BLaER1 treated with 17β-estradiol and CSF1 and Interleukin-3, amounts not matched to agents 10 nM and 100 nM (cell line): ENCODE data around the gene NAALAD2.
"Not testable (repeated sequence)": the region's sequence is repeated elsewhere in the genome, so short reads cannot be mapped to it uniquely, and the experiment has no call there.

Experiments used
- H3K27ac ChIP-seq, 11 experiments: shearing (Covaris generic); formaldehyde crosslinking; 2 replicates each; pipeline ENCODE4 v1.8.1; 2022
- H3K27me3 ChIP-seq, 11 experiments: shearing (Covaris generic); formaldehyde crosslinking; 2 replicates each; pipeline ENCODE4 v1.8.1; 2022
- H3K36me3 ChIP-seq, 11 experiments: shearing (Covaris generic); formaldehyde crosslinking; 2 replicates each; pipeline ENCODE4 v1.8.1; 2022
- H3K4me1 ChIP-seq, 10 experiments: shearing (Covaris generic); formaldehyde crosslinking; 2 replicates each; pipeline ENCODE4 v1.8.1; 2022
- H3K4me2 ChIP-seq, 11 experiments: shearing (Covaris generic); formaldehyde crosslinking; 2 replicates each; pipeline ENCODE4 v1.8.1; 2022
- H3K4me3 ChIP-seq, 10 experiments: shearing (Covaris generic); formaldehyde crosslinking; 2 replicates each; pipeline ENCODE4 v1.8.1; 2022
- H3K9ac ChIP-seq, 11 experiments: shearing (Covaris generic); formaldehyde crosslinking; 2 replicates each; pipeline ENCODE4 v1.8.1; 2022
- H3K9me3 ChIP-seq, 11 experiments: shearing (Covaris generic); formaldehyde crosslinking; replicated peaks in 1 of 11; 2 replicates each; pipeline ENCODE4 v1.8.1; 2022
- H4K20me1 ChIP-seq, 11 experiments: shearing (Covaris generic); formaldehyde crosslinking; 2 replicates each; pipeline ENCODE4 v1.8.1; 2022
- Cebpa-rat ChIP-seq, 11 experiments: shearing (Covaris generic); IDR thresholded peaks; 2 replicates each; pipeline ENCODE4 v1.8.1; 2022

Gene NAALAD2

GRCh38 chr11:90179923-90180322 lies 45.5 kb downstream of the NAALAD2 start:
- peaks cover 0 to 17% (median 0%) of the 10 kb centered on the region in 10 experiments; a peak in 4 of 20 replicates for H3K4me1 ChIP-seq
- H3K9ac ChIP-seq, result no peak overlapping the region
- H3K4me2 ChIP-seq, result no peak overlapping the region
- TF ChIP-seq Cebpa-rat (IDR thresholded peaks at IDR 0.05), result no peak
- H3K4me3 ChIP-seq, result no peak overlapping the region
- no peaks in the 10 kb centered on the region for H3K27me3 ChIP-seq
- no peaks in the 10 kb centered on the region for H3K9me3 ChIP-seq
- no peaks in the 10 kb centered on the region for H3K36me3 ChIP-seq
- no peak overlapping the region for H3K27ac ChIP-seq
- no peaks in the 10 kb centered on the region for H4K20me1 ChIP-seq

DNA sequence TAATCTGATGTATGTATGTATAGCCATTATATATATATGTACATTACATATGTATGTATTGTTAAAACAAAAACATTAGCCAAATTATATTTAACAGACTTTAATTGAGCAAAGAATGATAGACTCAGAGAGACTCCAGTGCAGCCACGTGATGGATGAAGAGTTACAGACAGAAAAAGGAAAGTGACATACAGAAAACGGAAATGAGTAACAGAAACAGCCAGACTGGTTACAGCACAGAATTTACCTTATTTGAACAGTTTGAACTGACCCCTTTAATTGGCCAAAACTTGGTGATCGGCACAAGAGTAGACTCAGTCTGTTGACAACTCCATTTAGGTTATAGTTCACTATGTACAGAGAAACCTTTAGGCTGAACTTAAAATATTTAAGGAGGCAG lies 53.4 kb downstream of the NAALAD2 start:
- Histone ChIP-seq H3K9me3 (peaks cover 0 to 6% (median 0%) of the 10 kb centered on the region in 11 experiments; a peak in 3 of 22 replicates), H3K9ac (no peak overlapping the region), H3K27ac (no peak overlapping the region), H3K4me1 (no peaks in the 10 kb centered on the region), H3K4me3 (no peak overlapping the region), H3K27me3 (no peaks in the 10 kb centered on the region), H4K20me1 (no peaks in the 10 kb centered on the region), H3K4me2 (no peak overlapping the region), H3K36me3 (peaks cover 15 to 52% (median 35%) of the 10 kb centered on the region in 11 experiments; a peak in 21 of 22 replicates)
- TF ChIP-seq Cebpa-rat (IDR thresholded peaks at IDR 0.05), result no peak

DNA sequence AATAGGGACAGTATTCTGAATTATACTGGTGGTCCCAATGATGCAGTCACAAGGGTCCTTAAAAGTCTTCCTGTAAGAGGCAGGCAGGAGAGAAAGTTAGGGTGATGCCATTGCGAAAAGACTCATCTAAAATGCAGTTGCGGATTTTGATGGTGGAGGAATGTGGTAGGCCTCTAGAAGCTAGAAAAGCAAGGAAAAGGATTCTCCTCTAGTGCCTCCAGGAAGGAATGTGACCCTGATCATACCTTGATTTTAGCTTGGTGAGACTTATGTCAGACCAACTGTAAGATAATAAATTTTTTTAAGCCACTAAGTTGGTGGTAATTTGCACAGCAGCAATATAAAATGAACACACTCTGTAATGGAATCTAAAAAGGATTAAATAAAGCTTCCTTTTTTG lies 54.5 kb downstream of the NAALAD2 start:
- H3K9me3 ChIP-seq, result peaks cover 0 to 6% (median 0%) of the 10 kb centered on the region in 11 experiments; a peak in 3 of 22 replicates
- peaks cover 20 to 62% (median 43%) of the 10 kb centered on the region in 11 experiments; a peak in 21 of 22 replicates for H3K36me3 ChIP-seq
- H3K27me3 ChIP-seq, result no peaks in the 10 kb centered on the region
- no peaks in the 10 kb centered on the region for H4K20me1 ChIP-seq
- no peak overlapping the region for H3K4me2 ChIP-seq
- no peak for TF ChIP-seq Cebpa-rat (IDR thresholded peaks at IDR 0.05)
- no peak overlapping the region for H3K4me3 ChIP-seq
- H3K9ac ChIP-seq, result no peak overlapping the region
- H3K4me1 ChIP-seq, result no peaks in the 10 kb centered on the region
- no peak overlapping the region for H3K27ac ChIP-seq

DNA sequence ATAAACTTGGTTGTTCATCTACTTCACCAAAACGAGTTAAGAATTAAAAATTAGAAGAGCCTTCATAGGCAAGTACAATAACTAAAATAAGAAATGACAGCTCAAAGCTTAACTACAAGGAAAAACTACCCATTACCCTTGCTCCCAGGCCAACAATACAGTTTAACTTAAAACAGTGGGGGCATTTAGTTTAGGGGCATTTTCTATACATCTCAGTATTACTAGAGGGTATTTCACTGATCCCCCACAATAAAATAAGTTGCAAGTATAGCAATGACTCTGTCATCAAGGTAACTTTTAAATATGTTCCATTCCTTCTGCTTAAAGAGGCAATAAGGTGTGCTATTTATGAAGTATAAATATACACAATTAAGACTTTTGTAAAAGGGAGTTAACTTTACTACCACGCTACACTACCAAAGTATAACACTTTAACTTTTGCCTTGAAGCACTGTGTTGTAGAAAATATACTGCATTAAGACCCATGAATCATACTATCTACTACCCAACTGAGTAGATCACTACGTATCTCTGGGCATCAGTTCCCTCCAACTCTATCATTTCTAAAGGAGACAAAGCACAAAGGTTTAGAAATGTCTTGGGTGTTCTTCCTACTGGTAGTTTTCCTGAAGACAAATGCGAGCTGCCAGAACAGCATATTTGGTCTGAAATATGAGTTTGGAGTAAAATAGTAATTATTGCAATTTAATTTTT lies 58.6 kb downstream of the NAALAD2 start:
- H3K4me2 ChIP-seq, result no peak overlapping the region
- peaks cover 0 to 4% (median 0%) of the 10 kb centered on the region in 11 experiments; a peak in 1 of 22 replicates for H3K9me3 ChIP-seq
- no peak overlapping the region for H3K27ac ChIP-seq
- no peaks in the 10 kb centered on the region for H3K4me1 ChIP-seq
- H3K9ac ChIP-seq, result no peak overlapping the region
- no peak overlapping the region for H3K4me3 ChIP-seq
- TF ChIP-seq Cebpa-rat (IDR thresholded peaks at IDR 0.05), result no peak
- H3K36me3 ChIP-seq, result peaks cover 50 to 93% (median 67%) of the 10 kb centered on the region in 11 experiments
- H4K20me1 ChIP-seq, result peaks cover 0 to 9% (median 0%) of the 10 kb centered on the region in 11 experiments; a peak in 1 of 22 replicates
- no peaks in the 10 kb centered on the region for H3K27me3 ChIP-seq

- H3K4me2 ChIP-seq, result no peak overlapping the region
- no peak for TF ChIP-seq Cebpa-rat (IDR thresholded peaks at IDR 0.05)
- H3K4me1 ChIP-seq, result no peaks in the 10 kb centered on the region
- H3K9me3 ChIP-seq, result no peaks in the 10 kb centered on the region
- no peak overlapping the region for H3K9ac ChIP-seq
- H3K36me3 ChIP-seq, result peaks cover 60 to 92% (median 69%) of the 10 kb centered on the region in 11 experiments
- H3K27me3 ChIP-seq, result no peaks in the 10 kb centered on the region
- no peak overlapping the region for H3K27ac ChIP-seq
- H4K20me1 ChIP-seq, result peaks cover 0 to 9% (median 0%) of the 10 kb centered on the region in 11 experiments; a peak in 1 of 22 replicates
- no peak overlapping the region for H3K4me3 ChIP-seq
Measured at GRCh38 chr11:90197377-90197776, 62.9 kb downstream of the NAALAD2 start.

DNA sequence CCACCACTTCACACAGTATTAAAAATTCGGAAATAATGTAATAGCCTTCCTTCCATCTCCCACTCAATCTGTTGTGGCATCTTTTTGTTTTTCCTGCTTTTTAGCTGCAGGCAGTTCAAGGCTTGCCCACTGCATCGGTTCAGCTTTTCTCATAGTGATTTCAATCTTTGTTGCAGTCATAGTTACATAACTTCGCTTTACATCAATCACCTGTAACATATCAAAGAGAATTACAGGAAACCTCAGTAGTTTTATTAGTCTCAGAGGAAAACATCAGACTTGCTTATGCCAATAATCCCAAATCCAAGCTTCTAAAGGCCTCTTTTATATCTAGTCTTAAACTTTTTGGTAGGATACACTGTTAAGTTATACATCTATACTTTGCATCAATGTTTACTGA lies 67.9 kb downstream of the NAALAD2 start:
- peaks cover 5 to 19% (median 10%) of the 10 kb centered on the region in 10 experiments; a peak in 17 of 20 replicates for H3K4me1 ChIP-seq
- peaks cover 8 to 31% (median 23%) of the 10 kb centered on the region in 11 experiments; a peak in 20 of 22 replicates for H4K20me1 ChIP-seq
- H3K4me3 ChIP-seq, result no peak overlapping the region
- no peak overlapping the region for H3K27ac ChIP-seq
- no peak overlapping the region for H3K9ac ChIP-seq
- no peak overlapping the region for H3K4me2 ChIP-seq
- TF ChIP-seq Cebpa-rat (IDR thresholded peaks at IDR 0.05), result no peak
- no peaks in the 10 kb centered on the region for H3K27me3 ChIP-seq
- H3K9me3 ChIP-seq, result no peaks in the 10 kb centered on the region
- H3K36me3 ChIP-seq, result peaks cover 68 to 97% (median 75%) of the 10 kb centered on the region in 11 experiments

- Histone ChIP-seq H3K9me3 (no peaks in the 10 kb centered on the region), H3K36me3 (peaks cover 69 to 97% (median 78%) of the 10 kb centered on the region in 11 experiments), H4K20me1 (peaks cover 10 to 52% (median 42%) of the 10 kb centered on the region in 11 experiments; a peak in 21 of 22 replicates)
Measured at GRCh38 chr11:90204407-90204806, 69.9 kb downstream of the NAALAD2 start.

DNA sequence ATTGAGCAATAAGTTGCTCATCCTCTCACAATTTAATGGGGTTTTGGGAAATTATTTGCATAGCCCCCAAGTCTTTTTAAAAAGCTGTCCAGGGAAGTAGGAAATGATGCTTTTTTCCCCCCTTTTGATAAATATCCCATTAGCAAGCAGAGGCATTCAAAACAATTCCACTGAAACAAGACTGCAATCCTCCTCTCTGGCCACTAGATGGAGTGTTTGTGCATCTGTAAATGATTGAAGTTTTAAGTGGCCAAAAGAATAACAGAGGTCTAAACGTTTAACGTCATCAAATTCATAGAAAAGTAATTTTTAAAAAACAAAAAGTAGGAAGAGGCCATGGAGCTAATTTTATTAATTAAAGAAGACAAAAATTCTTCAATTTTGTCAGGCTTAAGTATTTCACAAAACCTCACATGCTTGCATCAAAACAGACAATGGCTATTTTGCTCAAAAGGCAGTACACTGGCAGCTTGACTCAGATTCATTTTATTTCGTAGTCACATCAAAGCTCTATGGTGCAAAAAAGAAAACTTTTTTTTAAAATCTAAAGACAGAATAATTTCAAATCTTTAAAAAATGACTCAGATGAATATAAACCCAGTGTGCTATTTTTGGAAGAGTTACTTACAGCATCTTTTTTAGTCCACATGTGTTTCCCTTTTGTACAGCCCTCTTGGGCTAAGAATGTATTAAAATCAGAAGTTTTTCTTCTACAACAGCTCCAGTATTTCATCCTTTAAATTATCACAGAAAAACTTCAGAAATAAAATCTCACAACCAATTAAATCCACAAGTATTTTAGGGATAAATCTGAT lies 70.6 kb downstream of the NAALAD2 start:
- H3K9me3 ChIP-seq, result no peaks in the 10 kb centered on the region
- H3K27me3 ChIP-seq, result no peaks in the 10 kb centered on the region
- TF ChIP-seq Cebpa-rat (IDR thresholded peaks at IDR 0.05), result no peak
- H3K27ac ChIP-seq, result no peak overlapping the region
- H3K4me2 ChIP-seq, result peak overlapping the region in 3 of 11 experiments; percentile 9 to 13 (median 12); a peak in 4 of 22 replicates
- H3K4me3 ChIP-seq, result no peak overlapping the region
- H3K36me3 ChIP-seq, result peaks cover 75 to 98% (median 84%) of the 10 kb centered on the region in 11 experiments
- H4K20me1 ChIP-seq, result peaks cover 16 to 58% (median 48%) of the 10 kb centered on the region in 11 experiments; a peak in 21 of 22 replicates
- H3K9ac ChIP-seq, result no peak overlapping the region; a peak in 1 of 22 replicates
- peaks cover 5 to 19% (median 10%) of the 10 kb centered on the region in 10 experiments; a peak in 17 of 20 replicates for H3K4me1 ChIP-seq

More at GRCh38 chr11:90204407-90204806, 69.9 kb downstream of the NAALAD2 start:
- peaks cover 5 to 19% (median 10%) of the 10 kb centered on the region in 10 experiments; a peak in 17 of 20 replicates for H3K4me1 ChIP-seq
- no peak overlapping the region for H3K4me3 ChIP-seq
- no peak overlapping the region for H3K9ac ChIP-seq
- no peak overlapping the region; a peak in 1 of 22 replicates for H3K4me2 ChIP-seq
- no peak for TF ChIP-seq Cebpa-rat (IDR thresholded peaks at IDR 0.05)
- no peaks in the 10 kb centered on the region for H3K27me3 ChIP-seq
- no peak overlapping the region for H3K27ac ChIP-seq

DNA sequence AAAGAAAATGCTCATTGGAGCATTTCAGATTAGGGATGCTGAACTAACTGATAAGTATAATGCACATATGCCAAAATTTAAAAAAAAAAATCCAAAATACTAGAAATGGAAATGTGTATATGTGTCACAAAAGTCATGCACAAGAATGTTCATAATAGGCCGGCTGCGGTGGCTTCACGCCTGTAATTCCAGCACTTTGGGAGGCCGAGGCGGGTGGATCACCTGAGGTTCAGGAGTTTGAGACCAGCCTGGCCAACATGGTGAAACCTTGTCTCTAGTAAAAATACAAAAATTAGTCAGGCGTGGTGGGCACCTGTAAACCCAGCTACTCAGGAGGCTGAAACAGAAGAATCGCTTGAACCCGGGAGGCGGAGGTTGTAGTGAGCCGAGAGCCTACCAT lies 73.5 kb downstream of the NAALAD2 start:
- not testable (repeated sequence) for H3K27ac ChIP-seq, H3K9me3 ChIP-seq, H3K9ac ChIP-seq, H3K4me3 ChIP-seq, H3K4me2 ChIP-seq, H3K27me3 ChIP-seq
- Histone ChIP-seq H3K36me3 (peaks cover 82 to 100% (median 90%) of the 10 kb centered on the region in 11 experiments), H3K4me1 (peaks cover 5 to 19% (median 10%) of the 10 kb centered on the region in 10 experiments; a peak in 17 of 20 replicates), H4K20me1 (peaks cover 33 to 83% (median 71%) of the 10 kb centered on the region in 11 experiments; a peak in 21 of 22 replicates)
